Osteocyte (in vitro differentiated cells): Measurements from ENCODE around the gene VSTM2L. TPM values are rescaled to one million over a fixed set of nuclear protein-coding genes. Genes with fewer than 3 reads are reported as not detected.

ENCODE experiments used
- DNase-seq: peaks from one replicate; pipeline ENCODE4 v3.0.0; 2021; ENCODE audit warnings: mixed read lengths; ENCODE audit not compliant: unreplicated experiment; ENCODE audit errors: extremely low spot score
- H3K27ac Mint-ChIP-seq: one replicate; pipeline ENCODE4 v1.8.0; 2021; ENCODE audit warnings: mild to moderate bottlenecking, mixed read lengths; ENCODE audit not compliant: unreplicated experiment
- H3K27me3 Mint-ChIP-seq: one replicate; pipeline ENCODE4 v1.8.0; 2021; ENCODE audit warnings: mixed read lengths; ENCODE audit not compliant: unreplicated experiment
- H3K36me3 Mint-ChIP-seq: one replicate; pipeline ENCODE4 v1.8.0; 2021; ENCODE audit warnings: mixed read lengths; ENCODE audit not compliant: unreplicated experiment
- H3K4me1 Mint-ChIP-seq: one replicate; pipeline ENCODE4 v1.8.0; 2021; ENCODE audit warnings: mixed read lengths; ENCODE audit not compliant: unreplicated experiment
- H3K4me3 Mint-ChIP-seq: one replicate; pipeline ENCODE4 v1.8.0; 2021; ENCODE audit warnings: mild to moderate bottlenecking, moderate library complexity, mixed read lengths; ENCODE audit not compliant: unreplicated experiment
- H3K9me3 Mint-ChIP-seq: one replicate; pipeline ENCODE4 v1.8.0; 2021; ENCODE audit warnings: mixed read lengths; ENCODE audit not compliant: unreplicated experiment
- total RNA-seq: library from RNA; stranded (reverse); gene quantifications from 2 replicates; pipeline ENCODE4 v1.2.1, GENCODE V29; 2021
- TF ChIP-seq, protein P1 (sequence below): fragments of 200-600 bp; sonication (generic); IDR thresholded peaks from 2 replicates; pipeline ENCODE4 v1.5.0; 2021; ENCODE audit warnings: antibody characterized with exemption, mild to moderate bottlenecking, moderate library complexity

The VSTM2L gene
- total RNA-seq, 1 donor from 2014 or later, result 14.7 TPM

DNA sequence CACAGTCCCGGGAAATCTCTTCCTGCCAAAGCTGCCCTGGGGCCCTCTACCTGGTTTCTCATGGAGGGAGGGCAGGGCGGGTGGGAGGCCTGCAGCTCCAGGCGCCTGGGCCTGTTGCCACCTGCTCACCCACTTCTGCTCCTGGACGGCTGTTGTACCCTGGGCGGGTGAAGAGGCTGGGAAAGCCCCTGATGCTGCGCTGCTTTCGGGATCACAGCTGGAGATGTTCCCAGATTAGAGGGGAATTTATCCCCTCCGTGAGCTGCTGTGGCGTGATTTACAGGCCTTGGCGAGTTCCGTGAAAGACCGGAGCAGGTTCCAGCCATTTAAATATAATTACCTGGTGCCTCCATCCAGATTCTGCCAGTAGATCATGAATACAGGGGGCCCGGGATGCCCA is 12.3 kb upstream of the VSTM2L start:
- Mint-ChIP-seq H3K9me3 (no peaks in the 10 kb centered on the region), H3K27me3 (peaks cover 16% of the 10 kb centered on the region), H3K4me1 (no peaks in the 10 kb centered on the region), H3K36me3 (peaks cover 2% of the 10 kb centered on the region), H3K4me3 (no peak overlapping the region), H3K27ac (no peak overlapping the region)
- DNase-seq, result no peak
- TF ChIP-seq, protein P1, sequence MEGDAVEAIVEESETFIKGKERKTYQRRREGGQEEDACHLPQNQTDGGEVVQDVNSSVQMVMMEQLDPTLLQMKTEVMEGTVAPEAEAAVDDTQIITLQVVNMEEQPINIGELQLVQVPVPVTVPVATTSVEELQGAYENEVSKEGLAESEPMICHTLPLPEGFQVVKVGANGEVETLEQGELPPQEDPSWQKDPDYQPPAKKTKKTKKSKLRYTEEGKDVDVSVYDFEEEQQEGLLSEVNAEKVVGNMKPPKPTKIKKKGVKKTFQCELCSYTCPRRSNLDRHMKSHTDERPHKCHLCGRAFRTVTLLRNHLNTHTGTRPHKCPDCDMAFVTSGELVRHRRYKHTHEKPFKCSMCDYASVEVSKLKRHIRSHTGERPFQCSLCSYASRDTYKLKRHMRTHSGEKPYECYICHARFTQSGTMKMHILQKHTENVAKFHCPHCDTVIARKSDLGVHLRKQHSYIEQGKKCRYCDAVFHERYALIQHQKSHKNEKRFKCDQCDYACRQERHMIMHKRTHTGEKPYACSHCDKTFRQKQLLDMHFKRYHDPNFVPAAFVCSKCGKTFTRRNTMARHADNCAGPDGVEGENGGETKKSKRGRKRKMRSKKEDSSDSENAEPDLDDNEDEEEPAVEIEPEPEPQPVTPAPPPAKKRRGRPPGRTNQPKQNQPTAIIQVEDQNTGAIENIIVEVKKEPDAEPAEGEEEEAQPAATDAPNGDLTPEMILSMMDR, result no peak

DNA sequence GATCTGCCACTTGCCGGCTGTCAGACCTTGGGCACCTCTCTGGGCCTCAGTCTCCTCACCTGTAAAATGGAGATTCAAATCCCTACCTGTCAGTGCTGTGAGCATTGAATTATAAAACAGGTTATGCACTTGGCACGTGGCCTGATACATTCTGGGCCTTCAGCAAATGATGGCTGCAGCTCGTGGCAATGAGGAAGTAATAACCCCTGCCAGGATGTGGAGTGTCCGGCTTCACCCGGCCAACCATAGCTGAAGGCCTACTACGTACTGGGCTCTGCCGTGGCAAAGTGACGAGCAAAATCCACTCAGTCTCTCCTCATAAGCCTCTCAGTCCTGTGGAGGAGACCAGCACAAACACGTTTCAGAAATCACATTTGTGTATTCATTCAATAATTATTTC is 10.9 kb upstream of the VSTM2L start:
- TF ChIP-seq, protein P1, result no peak

DNA sequence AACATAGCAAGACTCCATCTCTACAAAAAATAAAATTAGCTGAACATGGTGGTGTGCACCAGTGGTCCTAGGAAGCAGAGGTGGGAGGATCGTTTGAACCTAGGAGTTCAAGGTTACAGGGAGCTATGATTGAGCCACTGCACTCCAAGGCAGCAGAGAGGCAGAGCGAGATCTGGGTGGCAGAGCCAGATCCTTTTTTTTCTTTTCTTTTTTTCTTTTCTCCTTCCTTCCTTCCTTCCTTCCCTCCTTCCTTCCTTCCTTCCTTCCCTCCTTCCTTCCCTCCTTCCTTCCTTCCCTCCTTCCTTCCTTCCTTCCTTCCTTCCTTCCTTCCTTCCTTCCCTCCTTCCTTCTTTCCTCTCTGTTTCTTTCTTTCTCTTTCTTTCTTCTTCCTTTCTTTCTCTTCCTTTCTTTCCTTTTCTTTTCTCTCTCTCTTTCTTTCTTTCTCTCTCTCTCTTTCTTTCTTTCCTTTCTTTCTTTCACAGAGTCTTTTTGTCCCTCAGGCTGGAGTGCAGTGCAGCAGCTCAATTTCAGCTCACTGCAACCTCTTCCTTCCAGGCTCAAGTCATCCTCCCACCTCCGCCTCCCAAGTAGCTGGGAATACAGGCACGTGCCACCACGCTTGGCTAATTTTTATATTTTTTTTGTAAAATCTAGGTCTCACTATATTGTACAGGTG is 9.2 kb upstream of the VSTM2L start:
- Mint-ChIP-seq H3K27me3 (peaks cover 10% of the 10 kb centered on the region), H3K9me3 (no peaks in the 10 kb centered on the region), H3K27ac (no peak overlapping the region), H3K36me3 (peaks cover 2% of the 10 kb centered on the region), H3K4me1 (peaks cover 5% of the 10 kb centered on the region), H3K4me3 (no peak overlapping the region)
- no peak for DNase-seq
- TF ChIP-seq, protein P1, result no peak

More for the DNA sequence above, 10.9 kb upstream of the VSTM2L start:
- DNase-seq, result no peak
- peaks cover 4% of the 10 kb centered on the region for H3K4me1 Mint-ChIP-seq
- H3K9me3 Mint-ChIP-seq, result no peaks in the 10 kb centered on the region
- H3K27me3 Mint-ChIP-seq, result peaks cover 16% of the 10 kb centered on the region
- H3K36me3 Mint-ChIP-seq, result peaks cover 2% of the 10 kb centered on the region
- no peak overlapping the region for H3K27ac Mint-ChIP-seq
- H3K4me3 Mint-ChIP-seq, result no peak overlapping the region

DNA sequence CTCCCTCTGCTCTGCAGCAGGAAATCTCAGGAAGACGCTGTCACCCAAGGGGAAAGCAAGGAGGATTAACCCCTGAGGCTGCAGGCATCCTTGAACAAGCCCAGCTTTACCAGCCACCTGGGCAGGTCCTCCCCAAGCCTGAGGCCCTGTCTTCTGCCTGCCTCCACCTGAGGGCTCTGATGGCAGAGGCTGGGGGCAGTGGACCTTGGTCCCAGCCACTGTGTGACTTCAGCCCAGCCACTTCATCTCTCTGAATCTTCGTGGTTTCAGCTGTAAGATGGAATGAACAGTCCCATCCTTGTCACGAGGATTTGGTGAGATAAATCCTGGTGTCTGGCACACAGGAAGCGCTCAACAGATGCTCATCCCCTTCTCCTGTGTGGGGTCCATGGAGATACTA is 8.5 kb upstream of the VSTM2L start:
- DNase-seq, result no peak
- peaks cover 10% of the 10 kb centered on the region for H3K4me1 Mint-ChIP-seq
- H3K27ac Mint-ChIP-seq, result no peak overlapping the region
- H3K36me3 Mint-ChIP-seq, result peaks cover 2% of the 10 kb centered on the region
- TF ChIP-seq, protein P1, result no peak
- no peak overlapping the region for H3K4me3 Mint-ChIP-seq
- H3K27me3 Mint-ChIP-seq, result peaks cover 13% of the 10 kb centered on the region
- no peaks in the 10 kb centered on the region for H3K9me3 Mint-ChIP-seq

DNA sequence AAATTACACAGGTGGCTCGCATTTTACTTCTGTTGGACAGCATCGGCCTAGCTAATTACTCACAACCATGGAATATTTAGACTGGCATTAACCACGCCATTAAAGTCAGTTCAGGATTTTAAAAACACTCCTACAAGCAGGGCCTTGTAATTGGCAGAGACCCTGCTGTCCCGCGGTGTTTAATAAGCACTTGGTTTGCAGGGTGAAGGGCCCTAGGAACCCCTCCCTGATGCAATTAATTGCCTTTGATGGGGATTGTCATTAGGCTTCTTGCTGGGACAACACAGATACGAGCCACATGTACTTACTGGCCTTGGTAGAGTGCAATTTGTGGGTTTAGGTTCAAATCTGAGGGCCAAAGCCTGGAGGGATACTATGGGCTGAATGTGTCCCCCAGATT is 7.8 kb upstream of the VSTM2L start:
- Mint-ChIP-seq H3K27me3 (peaks cover 15% of the 10 kb centered on the region), H3K4me3 (no peak overlapping the region), H3K36me3 (peaks cover 2% of the 10 kb centered on the region), H3K27ac (no peak overlapping the region), H3K9me3 (no peaks in the 10 kb centered on the region), H3K4me1 (peaks cover 11% of the 10 kb centered on the region)
- TF ChIP-seq, protein P1, result no peak
- DNase-seq, result no peak
